Raji (cell line): ENCODE results near the gene INSC.

ENCODE experiments used
- POLR2A ChIP-seq: IDR thresholded peaks from 2 replicates; pipeline ENCODE4 v1.6.1; 2011; ENCODE audit warnings: low read depth, low read length, control low read depth; ENCODE audit not compliant: insufficient read depth

Gene INSC

GRCh38 chr11:15158351-15159015, 43.8 kb downstream of the INSC start:
- TF ChIP-seq POLR2A = no peak

DNA sequence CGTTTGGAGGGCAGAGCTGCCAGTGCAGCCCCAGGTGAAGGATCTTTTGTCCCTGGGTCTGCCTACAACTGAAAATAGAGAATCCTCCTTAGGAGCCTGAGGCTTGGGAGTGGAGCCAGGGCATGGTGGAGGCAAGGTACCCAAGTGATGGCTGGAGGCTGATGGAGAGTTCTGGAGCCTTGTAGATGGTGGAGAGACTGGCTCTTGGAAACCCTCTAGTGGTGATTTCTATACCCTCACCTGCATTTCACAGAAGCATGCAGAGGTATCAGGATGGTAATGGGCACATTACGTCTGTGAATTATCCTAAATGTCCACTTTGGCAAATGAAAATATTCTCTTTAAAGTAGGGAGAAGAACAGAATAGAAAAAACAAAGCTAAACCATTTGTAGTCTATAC, 44.4 kb downstream of the INSC start:
- no peak for TF ChIP-seq POLR2A

- TF ChIP-seq POLR2A = no peak
Observed at GRCh38 chr11:15161790-15162189, 47.1 kb downstream of the INSC start.

DNA sequence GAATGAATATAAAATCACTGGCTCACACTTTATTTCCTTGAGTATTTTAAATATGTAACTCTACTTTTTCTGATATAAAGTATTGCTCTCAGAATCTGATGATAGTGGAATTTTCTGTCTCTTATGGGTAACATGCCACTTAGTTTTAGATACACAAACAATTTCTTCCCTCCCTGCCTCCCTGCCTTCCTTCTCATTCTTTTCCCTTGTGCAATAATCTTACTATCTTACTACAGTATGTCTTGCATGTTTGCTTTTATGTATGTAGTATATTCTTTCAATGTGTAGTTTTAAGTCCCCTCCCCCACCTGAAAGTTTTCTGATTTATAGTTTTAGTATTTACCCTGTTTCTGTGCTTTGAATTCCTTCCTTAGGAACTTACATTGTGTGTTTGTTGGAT, 48.4 kb downstream of the INSC start:
- no peak for TF ChIP-seq POLR2A

- TF ChIP-seq POLR2A = no peak
Observed at GRCh38 chr11:15166204-15166603, 51.5 kb downstream of the INSC start.

DNA sequence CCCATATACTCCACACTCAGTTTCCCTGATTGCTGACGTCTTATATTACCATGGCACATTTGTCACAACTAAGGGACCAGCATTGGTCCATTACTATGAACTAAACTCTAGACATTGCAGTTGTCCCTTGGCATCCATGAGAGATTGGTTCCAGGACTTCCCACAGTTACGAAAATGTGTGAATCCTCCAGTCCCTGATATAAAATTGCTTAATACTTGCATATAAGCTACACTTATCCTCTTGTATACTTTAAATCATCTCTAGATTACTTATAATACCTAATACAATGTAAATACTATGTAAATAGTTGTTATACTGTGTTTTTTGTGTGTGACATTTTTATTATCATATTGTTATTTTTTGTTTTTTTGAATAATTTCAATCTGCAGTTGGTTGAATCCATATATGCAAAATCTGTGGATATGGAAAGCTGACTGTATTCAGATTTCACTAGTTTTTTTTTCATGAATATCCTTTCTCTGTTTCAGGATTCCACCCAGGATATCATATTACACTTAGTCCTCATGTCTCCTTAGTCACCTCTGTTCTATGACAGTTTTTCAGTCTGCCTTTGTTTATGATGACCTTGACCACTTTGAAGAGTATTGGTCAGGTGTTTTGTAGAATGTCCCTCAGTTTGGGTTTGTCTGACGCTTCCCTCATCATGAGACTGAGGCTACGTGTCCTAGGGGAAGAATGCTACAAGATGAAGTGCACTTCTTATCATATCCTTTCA, 55.3 kb downstream of the INSC start:
- TF ChIP-seq POLR2A = no peak

- no peak for TF ChIP-seq POLR2A
Observed at GRCh38 chr11:15170698-15171097, 56.0 kb downstream of the INSC start.

DNA sequence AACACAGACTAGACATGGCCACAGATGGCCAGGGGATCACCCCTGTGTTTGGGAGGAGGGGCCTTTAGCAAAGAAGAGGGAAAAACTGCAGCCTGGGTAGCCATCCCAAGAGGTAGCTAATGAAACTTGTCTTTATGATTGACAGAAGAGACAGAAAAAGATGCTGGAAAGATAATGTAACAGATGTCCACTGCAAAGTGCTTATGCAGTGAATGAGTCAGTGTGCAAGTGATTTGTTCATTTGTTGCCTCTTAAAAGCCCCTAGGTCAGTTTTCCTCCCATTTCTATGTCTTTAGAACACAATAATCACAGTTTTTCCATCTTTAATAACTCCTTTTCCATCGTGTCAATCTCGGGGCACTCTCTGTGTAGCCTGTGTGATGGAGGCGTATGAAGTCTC, 57.2 kb downstream of the INSC start:
- no peak for TF ChIP-seq POLR2A

- TF ChIP-seq POLR2A = no peak
Observed at GRCh38 chr11:15175831-15176230, 61.1 kb downstream of the INSC start.

DNA sequence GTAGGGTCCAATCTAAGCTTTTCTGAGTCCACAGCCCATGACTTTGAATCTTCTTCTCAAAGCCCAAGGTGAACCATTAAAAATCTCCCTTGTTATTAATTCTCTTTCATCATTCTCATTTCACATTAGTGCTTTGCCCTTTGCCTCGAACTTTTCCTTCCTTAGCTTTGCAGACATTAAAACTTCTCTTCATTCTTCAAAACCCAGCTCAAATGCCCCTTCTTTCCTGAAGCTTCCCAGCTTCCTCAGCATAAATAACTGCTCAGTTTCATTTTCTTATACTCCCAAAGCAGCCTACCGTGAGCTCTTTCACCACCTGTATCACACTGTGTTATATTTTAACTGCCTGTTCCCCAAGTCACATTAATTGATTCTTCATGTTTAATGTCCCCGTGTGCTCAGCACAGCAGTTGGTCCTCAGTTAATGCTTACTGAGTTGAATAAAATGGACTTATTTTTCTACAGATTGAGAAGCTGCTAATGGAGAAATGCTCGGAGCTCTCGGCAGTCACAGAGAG, 62.0 kb downstream of the INSC start:
- no peak for TF ChIP-seq POLR2A

- no peak for TF ChIP-seq POLR2A
Observed at GRCh38 chr11:15177491-15177890, 62.8 kb downstream of the INSC start.

- TF ChIP-seq POLR2A = no peak
Observed at GRCh38 chr11:15178214-15178613, 63.5 kb downstream of the INSC start.

- TF ChIP-seq POLR2A = no peak
Observed at GRCh38 chr11:15179167-15179566, 64.4 kb downstream of the INSC start.

DNA sequence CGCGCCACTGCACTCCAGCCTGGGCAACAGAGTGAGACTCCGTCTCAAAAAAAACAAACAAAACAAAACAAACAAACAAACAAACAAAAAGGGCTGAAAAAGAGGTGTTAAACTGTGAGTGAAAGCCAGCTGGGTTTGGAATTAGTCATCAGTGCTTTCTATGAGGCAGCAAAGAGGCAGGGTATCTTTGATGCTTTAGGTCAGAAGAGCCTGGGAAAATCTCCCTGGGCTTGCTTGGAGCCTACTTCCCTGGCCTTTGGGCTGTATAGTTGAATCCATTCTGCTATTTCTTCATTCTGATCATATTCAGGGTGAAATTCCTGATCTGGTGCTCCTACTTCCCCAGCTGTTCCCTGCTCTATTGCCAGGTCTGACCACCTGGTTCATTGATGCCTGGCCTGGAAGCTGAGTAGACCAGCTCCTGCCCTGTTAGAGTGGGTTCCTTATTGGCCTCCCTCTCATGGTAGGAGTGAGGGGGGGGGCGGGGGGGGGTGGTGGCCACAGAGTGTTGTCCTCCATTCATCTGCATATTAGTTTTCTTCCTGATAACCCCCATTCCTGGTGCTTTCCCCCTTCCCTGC, 65.6 kb downstream of the INSC start:
- TF ChIP-seq POLR2A = no peak

GRCh38 chr11:15182372-15182771, 67.6 kb downstream of the INSC start:
- no peak for TF ChIP-seq POLR2A

DNA sequence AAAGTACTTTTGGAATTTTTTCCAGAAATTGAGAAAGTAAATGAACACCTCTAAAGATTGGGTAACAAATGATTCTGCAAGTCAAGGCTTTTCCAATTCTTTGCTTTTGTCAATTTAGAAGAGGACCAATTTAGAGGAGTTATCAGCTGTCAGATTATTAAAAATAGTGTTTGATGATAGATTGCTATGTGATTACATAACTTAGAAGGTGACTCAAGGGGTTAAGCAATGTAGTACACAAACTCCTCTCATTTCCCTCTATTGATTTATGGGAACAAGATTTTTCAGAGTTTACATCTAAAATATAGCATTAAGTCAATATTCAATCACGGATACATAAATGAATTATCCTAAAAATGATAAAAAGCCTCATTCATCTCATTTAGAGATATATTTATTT, 70.3 kb downstream of the INSC start:
- TF ChIP-seq POLR2A = no peak

DNA sequence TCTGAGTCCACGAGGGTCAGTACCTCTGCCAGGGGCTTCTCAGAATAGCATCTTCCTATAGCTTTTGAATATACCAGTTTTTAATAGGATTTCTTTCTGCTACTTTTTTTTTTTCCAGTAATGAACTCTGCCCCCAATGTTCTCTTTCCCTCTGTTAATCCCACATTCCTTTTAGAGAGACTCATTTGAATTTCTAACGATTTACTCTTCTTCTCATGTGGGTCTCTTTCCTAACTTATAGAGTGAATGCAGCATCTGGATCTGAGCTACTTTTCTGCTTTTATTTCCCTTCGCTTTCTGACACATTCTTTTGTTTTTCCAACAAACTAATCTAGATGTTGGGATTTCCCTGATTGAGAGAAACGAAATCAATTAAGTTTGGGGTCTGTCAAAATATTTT, 71.4 kb downstream of the INSC start:
- no peak for TF ChIP-seq POLR2A

- no peak for TF ChIP-seq POLR2A
Observed at GRCh38 chr11:15189189-15189588, 74.5 kb downstream of the INSC start.
